ENCODE measurements around the gene PEX14. TPM values are rescaled to one million over a fixed set of nuclear protein-coding genes. Genes with fewer than 3 reads are reported as not detected.
"Not testable (repeated sequence)": the region's sequence is repeated elsewhere in the genome, so short reads cannot be mapped to it uniquely, and the experiment has no call there.

Gene PEX14
- total RNA-seq, 2 experiments from 2014 or later = 17.7 to 19.1 TPM

DNA sequence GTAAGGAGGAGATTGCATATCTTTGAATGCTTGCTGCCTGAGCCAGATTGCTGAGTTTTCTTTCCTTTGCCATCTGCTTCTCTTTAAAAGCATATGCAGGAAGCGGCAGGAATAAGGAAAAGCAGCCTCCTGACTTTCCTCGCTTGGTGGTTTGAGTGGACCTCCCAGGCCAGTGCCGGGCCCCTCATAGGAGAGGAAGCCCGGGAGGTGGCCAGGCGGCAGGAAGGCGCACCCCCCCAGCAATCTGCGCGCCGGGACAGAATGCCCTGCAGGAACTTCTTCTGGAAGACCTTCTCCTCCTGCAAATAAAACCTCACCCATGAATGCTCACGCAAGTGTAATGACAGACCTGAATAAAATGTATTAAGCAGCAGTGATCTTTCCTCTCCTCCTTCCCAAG, 23.5 kb upstream of the PEX14 start:
- POLR2A ChIA-PET = no interaction called here

GRCh38 chr1:10456048-10456447, 18.7 kb upstream of the PEX14 start:
- no peak overlapping the region for H3K4me3 Mint-ChIP-seq
- H3K27ac Mint-ChIP-seq = no peak overlapping the region
- H3K27me3 Mint-ChIP-seq (ENCODE audit: low read depth) = no peaks in the 10 kb centered on the region
- H3K9me3 Mint-ChIP-seq (ENCODE audit: insufficient read depth) = no peaks in the 10 kb centered on the region
- peaks cover 30% of the 10 kb centered on the region for H3K36me3 Mint-ChIP-seq (ENCODE audit: low read depth)
- DNase-seq = no peak
- ChIA-PET CTCF (interaction anchor here (1.5 kb wide), 1 partner anchor 39 kb away, joined by 10 read pairs; no protein-coding TSS in a partner anchor), POLR2A (no interaction called here)
- H3K4me1 Mint-ChIP-seq (ENCODE audit: low read depth) = peaks cover 12% of the 10 kb centered on the region
- ATAC-seq = no peak

More for the DNA sequence above, 23.5 kb upstream of the PEX14 start:
- ATAC-seq = no peak
- DNase-seq = no peak
- Mint-ChIP-seq H3K9me3 (ENCODE audit: insufficient read depth) (no peaks in the 10 kb centered on the region), H3K27me3 (ENCODE audit: low read depth) (no peaks in the 10 kb centered on the region), H3K27ac (no peak overlapping the region), H3K4me1 (ENCODE audit: low read depth) (no peaks in the 10 kb centered on the region), H3K36me3 (ENCODE audit: low read depth) (peaks cover 14% of the 10 kb centered on the region), H3K4me3 (no peak overlapping the region)
- CTCF ChIA-PET = interaction anchor here (1.9 kb wide), 1 partner anchor 43 kb away, joined by 11 read pairs; no protein-coding TSS in a partner anchor

- H3K4me3 Mint-ChIP-seq = no peak overlapping the region
- H3K36me3 Mint-ChIP-seq (ENCODE audit: low read depth) = peaks cover 35% of the 10 kb centered on the region
- H3K27ac Mint-ChIP-seq = no peak overlapping the region
- peaks cover 12% of the 10 kb centered on the region for H3K4me1 Mint-ChIP-seq (ENCODE audit: low read depth)
- DNase-seq = no peak
- ATAC-seq = no peak
- CTCF ChIA-PET = interaction anchor here (0.5 to 1.5 kb wide), 2 partner anchors 38 to 1277 kb away, joined by 3 to 10 read pairs; no protein-coding TSS in a partner anchor
- no peaks in the 10 kb centered on the region for H3K9me3 Mint-ChIP-seq (ENCODE audit: insufficient read depth)
- POLR2A ChIA-PET = no interaction called here
- H3K27me3 Mint-ChIP-seq (ENCODE audit: low read depth) = no peaks in the 10 kb centered on the region
These were observed 18.1 kb upstream of the PEX14 start for GRCh38 chr1:10456661-10457060.

- H3K27me3 Mint-ChIP-seq (ENCODE audit: low read depth); DNase-seq; H3K27ac Mint-ChIP-seq; ATAC-seq; H3K9me3 Mint-ChIP-seq (ENCODE audit: insufficient read depth); H3K4me3 Mint-ChIP-seq; POLR2A ChIA-PET: not testable (repeated sequence)
- CTCF ChIA-PET = interaction anchor here (1.5 kb wide), 1 partner anchor 38 kb away, joined by 10 read pairs; no protein-coding TSS in a partner anchor
- Mint-ChIP-seq H3K4me1 (ENCODE audit: low read depth) (peaks cover 12% of the 10 kb centered on the region), H3K36me3 (ENCODE audit: low read depth) (peaks cover 40% of the 10 kb centered on the region)
These were observed 17.3 kb upstream of the PEX14 start for GRCh38 chr1:10457462-10457861.

DNA sequence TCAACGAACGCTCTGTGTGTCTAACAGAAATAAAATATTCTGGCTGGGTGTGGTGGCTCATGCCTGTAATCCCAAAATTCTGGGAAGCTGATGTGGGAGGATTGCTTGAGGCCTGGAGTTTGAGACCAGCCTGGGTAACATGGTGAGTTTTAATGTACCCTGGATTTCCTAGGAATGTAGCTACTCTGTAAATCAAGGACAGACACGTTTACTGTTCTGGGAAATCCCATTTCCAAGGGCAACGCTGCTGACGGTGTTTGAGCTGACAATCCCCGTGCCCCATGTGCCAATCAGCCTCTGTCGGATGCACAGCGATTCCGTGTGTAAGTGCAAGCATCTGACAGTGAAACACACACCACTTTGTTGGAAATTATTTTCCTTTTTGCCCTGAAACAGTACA, 16.9 kb upstream of the PEX14 start:
- no peaks in the 10 kb centered on the region for H3K27me3 Mint-ChIP-seq (ENCODE audit: low read depth)
- ChIA-PET CTCF (interaction anchor here (2.3 kb wide), 1 partner anchor 37 kb away, joined by 8 read pairs; no protein-coding TSS in a partner anchor), POLR2A (no interaction called here)
- H3K4me3 Mint-ChIP-seq = no peak overlapping the region
- H3K36me3 Mint-ChIP-seq (ENCODE audit: low read depth) = peaks cover 44% of the 10 kb centered on the region
- H3K27ac Mint-ChIP-seq = no peak overlapping the region
- no peak for DNase-seq
- no peak for ATAC-seq
- H3K9me3 Mint-ChIP-seq (ENCODE audit: insufficient read depth) = no peaks in the 10 kb centered on the region
- peaks cover 12% of the 10 kb centered on the region for H3K4me1 Mint-ChIP-seq (ENCODE audit: low read depth)

GRCh38 chr1:10459184-10459583, 15.6 kb upstream of the PEX14 start:
- ChIA-PET CTCF (interaction anchor here (0.9 to 2.3 kb wide), 3 partner anchors 17 to 35 kb away, joined by 3 to 8 read pairs (median 3); no protein-coding TSS in a partner anchor), POLR2A (no interaction called here)
- Mint-ChIP-seq H3K4me1 (ENCODE audit: low read depth) (peaks cover 12% of the 10 kb centered on the region), H3K27me3 (ENCODE audit: low read depth) (no peaks in the 10 kb centered on the region), H3K4me3 (no peak overlapping the region), H3K27ac (peak overlapping the region; percentile 65), H3K36me3 (ENCODE audit: low read depth) (peaks cover 51% of the 10 kb centered on the region), H3K9me3 (ENCODE audit: insufficient read depth) (no peaks in the 10 kb centered on the region)
- no peak for ATAC-seq
- no peak for DNase-seq

- POLR2A ChIA-PET = no interaction called here
- DNase-seq (no peak), ATAC-seq (no peak)
- H3K4me3 Mint-ChIP-seq = no peak overlapping the region
- peaks cover 37% of the 10 kb centered on the region for H3K36me3 Mint-ChIP-seq (ENCODE audit: low read depth)
- CTCF ChIA-PET = interaction anchor here (0.6 to 1.5 kb wide), 2 partner anchors 27 to 897 kb away, joined by 3 to 4 read pairs; no protein-coding TSS in a partner anchor
- H3K4me1 Mint-ChIP-seq (ENCODE audit: low read depth) = peaks cover 9% of the 10 kb centered on the region
- no peaks in the 10 kb centered on the region for H3K9me3 Mint-ChIP-seq (ENCODE audit: insufficient read depth)
- H3K27ac Mint-ChIP-seq = no peak overlapping the region
- H3K27me3 Mint-ChIP-seq (ENCODE audit: low read depth) = no peaks in the 10 kb centered on the region
These were observed 7.7 kb upstream of the PEX14 start for GRCh38 chr1:10467078-10467477.

- H3K27me3 Mint-ChIP-seq (ENCODE audit: low read depth) = no peaks in the 10 kb centered on the region
- CTCF ChIA-PET = no interaction called here
- H3K27ac Mint-ChIP-seq = no peak overlapping the region
- ATAC-seq (no peak), DNase-seq (no peak)
- no peak overlapping the region for H3K4me3 Mint-ChIP-seq
- POLR2A ChIA-PET = no interaction called here
- H3K4me1 Mint-ChIP-seq (ENCODE audit: low read depth) = peaks cover 31% of the 10 kb centered on the region
- peaks cover 17% of the 10 kb centered on the region for H3K36me3 Mint-ChIP-seq (ENCODE audit: low read depth)
- no peaks in the 10 kb centered on the region for H3K9me3 Mint-ChIP-seq (ENCODE audit: insufficient read depth)
These were observed 4.7 kb upstream of the PEX14 start for GRCh38 chr1:10470043-10470442.

GRCh38 chr1:10471411-10472219, 3.1 kb upstream of the PEX14 start:
- peak overlapping the region; percentile 95 for H3K27ac Mint-ChIP-seq

DNA sequence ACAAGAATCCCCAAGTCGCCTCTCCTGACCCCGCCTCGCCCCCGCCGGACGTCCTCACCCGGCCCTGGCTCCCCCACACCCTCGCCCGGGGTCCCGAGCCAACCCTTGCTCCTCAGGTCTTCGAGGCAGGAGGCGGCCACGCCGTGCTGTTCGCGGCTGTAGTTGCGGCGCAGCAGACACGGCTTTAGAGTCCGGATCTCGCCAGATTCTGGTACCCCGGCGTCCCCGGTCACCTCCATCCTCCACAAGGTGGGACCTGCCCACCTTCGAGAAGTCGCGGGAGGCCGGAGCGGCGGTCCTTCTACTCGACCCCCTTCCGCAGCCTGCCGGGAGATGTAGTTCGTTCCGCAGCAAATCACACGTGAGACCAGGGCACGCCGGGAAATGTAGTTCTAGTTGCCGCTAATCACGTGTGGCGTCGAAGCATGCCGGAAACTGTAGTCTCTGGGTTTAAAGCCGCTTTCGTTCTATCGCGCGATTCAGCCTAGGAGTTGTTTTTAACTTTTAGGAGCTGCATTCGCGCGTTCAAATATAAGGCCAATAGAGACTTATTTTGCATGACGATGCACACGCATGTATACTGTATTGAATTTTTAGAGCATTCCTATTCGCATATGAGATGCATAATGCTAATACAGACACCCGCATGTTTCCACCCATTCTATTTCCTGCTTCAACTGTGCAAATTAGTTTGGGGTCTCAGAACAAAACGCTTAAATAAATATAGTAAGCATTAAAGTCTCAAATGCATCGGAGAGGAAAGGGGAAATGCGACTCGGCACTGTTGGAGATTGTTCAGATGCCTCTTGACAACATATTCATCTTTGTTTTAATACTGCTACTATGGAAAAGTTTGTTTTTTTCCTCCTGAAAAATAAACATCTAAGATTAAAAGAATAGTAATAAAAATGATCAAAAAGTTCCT, 2.3 kb upstream of the PEX14 start, which contains the start of gene DFFA:
Gene DFFA (minus strand): TSS at position 310 of the 925 bp plus-strand sequence. CDS start 71 bp downstream, at position 239.
- ChIA-PET POLR2A (interaction anchor here (0.7 to 1.4 kb wide), 2 partner anchors 22 to 43 kb away, joined by 3 to 5 read pairs; no protein-coding TSS in a partner anchor), CTCF (interaction anchor here (1.4 to 2.5 kb wide), 3 partner anchors 22 to 262 kb away, joined by 4 to 14 read pairs (median 4); partner anchors contain the start of gene KIF1B)
- DNase-seq = peak; percentile 97
- H3K4me1 Mint-ChIP-seq (ENCODE audit: low read depth) = peaks cover 47% of the 10 kb centered on the region
- H3K36me3 Mint-ChIP-seq (ENCODE audit: low read depth) = peaks cover 16% of the 10 kb centered on the region
- peak within 1 kb of the TSS; percentile 95 for H3K27ac Mint-ChIP-seq
- ATAC-seq = peak; percentile 82
- peak within 1 kb of the TSS; percentile 95 for H3K4me3 Mint-ChIP-seq
- no peaks in the 10 kb centered on the region for H3K27me3 Mint-ChIP-seq (ENCODE audit: low read depth)
- H3K9me3 Mint-ChIP-seq (ENCODE audit: insufficient read depth) = no peaks in the 10 kb centered on the region

More at GRCh38 chr1:10471411-10472219, 3.1 kb upstream of the PEX14 start:
- ATAC-seq (no peak), DNase-seq (no peak)
- Mint-ChIP-seq H3K36me3 (ENCODE audit: low read depth) (peaks cover 20% of the 10 kb centered on the region), H3K4me3 (peak overlapping the region; percentile 95), H3K27me3 (ENCODE audit: low read depth) (no peaks in the 10 kb centered on the region), H3K9me3 (ENCODE audit: insufficient read depth) (no peaks in the 10 kb centered on the region), H3K4me1 (ENCODE audit: low read depth) (peaks cover 44% of the 10 kb centered on the region)
- CTCF ChIA-PET = interaction anchor here (1.4 to 2.5 kb wide), 3 partner anchors 23 to 262 kb away, joined by 4 to 14 read pairs (median 4); partner anchors contain the start of gene KIF1B
- POLR2A ChIA-PET = no interaction called here

DNA sequence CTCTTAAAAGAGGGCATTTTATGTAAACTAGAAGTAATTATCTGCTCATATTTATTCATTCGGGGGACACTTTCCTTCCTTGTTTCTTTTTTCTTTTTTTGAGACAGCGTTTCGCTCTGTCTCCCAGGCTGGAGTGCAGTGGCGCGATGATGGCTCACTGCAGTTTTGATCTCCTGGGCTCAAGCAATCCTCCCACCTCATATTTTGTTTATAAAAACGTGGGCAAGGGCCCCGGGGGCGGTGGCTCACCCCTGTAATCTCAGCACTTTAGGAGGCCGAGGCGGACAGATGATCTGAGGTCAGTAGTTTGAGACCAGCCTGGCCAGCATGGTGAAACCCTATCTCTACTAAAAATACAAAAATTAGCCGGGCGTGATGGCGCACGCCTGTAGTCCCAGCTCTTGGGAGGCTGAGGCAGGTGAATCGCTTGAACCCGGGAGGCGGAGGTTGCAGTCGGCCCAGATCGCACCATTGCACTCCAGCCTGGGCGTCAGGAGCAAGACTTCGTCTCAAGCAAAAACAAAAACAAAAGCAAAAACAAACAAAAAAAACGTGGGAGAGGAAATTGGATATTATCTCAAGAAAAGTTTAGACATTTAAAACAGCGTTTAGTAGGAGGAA, 1.5 kb upstream of the PEX14 start:
- POLR2A ChIA-PET = interaction anchor here (0.7 to 1.4 kb wide), 2 partner anchors 21 to 44 kb away, joined by 3 to 5 read pairs; no protein-coding TSS in a partner anchor
- DNase-seq = no peak
- H3K27me3 Mint-ChIP-seq (ENCODE audit: low read depth) = no peaks in the 10 kb centered on the region
- H3K4me1 Mint-ChIP-seq (ENCODE audit: low read depth) = peaks cover 47% of the 10 kb centered on the region
- peak overlapping the region; percentile 95 for H3K27ac Mint-ChIP-seq
- H3K36me3 Mint-ChIP-seq (ENCODE audit: low read depth) = peaks cover 10% of the 10 kb centered on the region
- ATAC-seq = no peak
- H3K9me3 Mint-ChIP-seq (ENCODE audit: insufficient read depth) = no peaks in the 10 kb centered on the region
- CTCF ChIA-PET = interaction anchor here (1.0 to 2.5 kb wide), 3 partner anchors 18 to 42 kb away, joined by 3 to 14 read pairs (median 4); no protein-coding TSS in a partner anchor
- H3K4me3 Mint-ChIP-seq = peak overlapping the region; percentile 95

Data from activated CD8-positive, alpha-beta T cell treated with anti-CD3 and anti-CD28 coated beads, Interleukin-2, amount 10 ng/mL, durations not matched to agents 7 days and 5 days (primary cell).